Measurements from ENCODE around the gene PPP2R2B.

- no peak for TF ChIP-seq CTCF (IDR thresholded peaks at IDR 0.05)
- TF ChIP-seq POLR2A (IDR thresholded peaks at IDR 0.05) = no peak
These were observed 10.4 kb downstream of the PPP2R2B start for GRCh38 chr5:146867996-146868708.

All from Peyer's patch (tissue), 4 donors.